Measurements from ENCODE around the gene SAMD8.
"Not testable (repeated sequence)": the region's sequence is repeated elsewhere in the genome, so short reads cannot be mapped to it uniquely, and the experiment has no call there.

The SAMD8 gene

DNA sequence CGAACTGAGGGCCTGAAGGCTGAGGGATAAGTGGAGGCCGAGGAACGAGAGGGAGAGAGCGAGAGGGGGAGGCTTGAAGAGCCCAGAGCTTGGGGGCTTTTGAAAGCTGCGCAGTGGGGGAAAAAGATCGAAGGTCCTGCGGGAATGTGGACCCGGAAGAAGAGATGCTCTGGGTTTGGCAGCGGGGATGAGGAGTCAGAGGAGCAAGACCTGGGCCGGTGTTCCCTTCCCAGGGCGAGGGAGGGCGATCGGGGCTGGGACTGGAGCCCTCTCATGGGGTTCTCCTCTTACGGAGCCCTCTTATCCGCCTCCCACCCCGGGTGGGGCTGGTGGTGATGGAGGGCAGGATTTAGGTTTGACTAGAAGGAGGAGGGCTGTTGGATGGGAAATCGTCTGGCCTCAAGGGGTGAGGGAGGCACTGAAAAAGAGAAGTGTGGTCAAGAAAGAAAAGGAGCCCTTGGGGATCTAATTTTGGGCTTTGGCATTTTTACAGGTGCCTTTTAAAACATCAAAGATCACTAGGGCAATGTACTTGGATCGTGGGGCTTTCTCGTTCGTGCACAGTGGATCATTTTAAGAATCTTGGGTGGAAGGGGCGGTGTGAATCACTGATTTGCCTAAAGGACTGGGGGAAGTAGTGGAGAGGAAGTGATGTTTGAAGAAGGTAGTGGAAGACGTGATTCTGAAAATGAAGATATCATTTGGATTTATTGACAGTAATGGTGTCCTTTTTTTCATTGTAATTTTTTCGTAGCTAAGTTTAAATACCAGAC lies 637 bp downstream of the SAMD8 start:
- peak; percentile 34 for DNase-seq
- in situ Hi-C loops (cut with HindIII; ENCODE audit: low pct_ligation_motif_present, low sequenced_read_pairs) = no loop called here
- Histone ChIP-seq H3K36me3 (replicated peaks) (no peaks in the 10 kb centered on the region), H3K27ac (peak overlapping the region; percentile 75), H3K27me3 (replicated peaks) (no peaks in the 10 kb centered on the region), H3K4me3 (ENCODE audit: low read depth, low read length) (peak overlapping the region; percentile 91)
- TF ChIP-seq, protein P1, sequence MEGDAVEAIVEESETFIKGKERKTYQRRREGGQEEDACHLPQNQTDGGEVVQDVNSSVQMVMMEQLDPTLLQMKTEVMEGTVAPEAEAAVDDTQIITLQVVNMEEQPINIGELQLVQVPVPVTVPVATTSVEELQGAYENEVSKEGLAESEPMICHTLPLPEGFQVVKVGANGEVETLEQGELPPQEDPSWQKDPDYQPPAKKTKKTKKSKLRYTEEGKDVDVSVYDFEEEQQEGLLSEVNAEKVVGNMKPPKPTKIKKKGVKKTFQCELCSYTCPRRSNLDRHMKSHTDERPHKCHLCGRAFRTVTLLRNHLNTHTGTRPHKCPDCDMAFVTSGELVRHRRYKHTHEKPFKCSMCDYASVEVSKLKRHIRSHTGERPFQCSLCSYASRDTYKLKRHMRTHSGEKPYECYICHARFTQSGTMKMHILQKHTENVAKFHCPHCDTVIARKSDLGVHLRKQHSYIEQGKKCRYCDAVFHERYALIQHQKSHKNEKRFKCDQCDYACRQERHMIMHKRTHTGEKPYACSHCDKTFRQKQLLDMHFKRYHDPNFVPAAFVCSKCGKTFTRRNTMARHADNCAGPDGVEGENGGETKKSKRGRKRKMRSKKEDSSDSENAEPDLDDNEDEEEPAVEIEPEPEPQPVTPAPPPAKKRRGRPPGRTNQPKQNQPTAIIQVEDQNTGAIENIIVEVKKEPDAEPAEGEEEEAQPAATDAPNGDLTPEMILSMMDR (IDR thresholded peaks at IDR 0.05; ENCODE audit: low read depth, low read length, missing control alignments) = no peak

- Histone ChIP-seq H3K4me3 (ENCODE audit: low read depth, low read length) (no peak overlapping the region), H3K36me3 (replicated peaks) (no peaks in the 10 kb centered on the region), H3K27ac (no peak overlapping the region), H3K27me3 (replicated peaks) (no peaks in the 10 kb centered on the region)
- in situ Hi-C loops (cut with HindIII; ENCODE audit: low pct_ligation_motif_present, low sequenced_read_pairs) = no loop called here
- DNase-seq = peak; percentile 38
- TF ChIP-seq, protein P1 (IDR thresholded peaks at IDR 0.05; ENCODE audit: low read depth, low read length, missing control alignments) = no peak
These were observed 3.7 kb downstream of the SAMD8 start for GRCh38 chr10:75115137-75115536.

GRCh38 chr10:75116941-75117775 lies 5.7 kb downstream of the SAMD8 start:
- H3K36me3 ChIP-seq (replicated peaks); H3K27ac ChIP-seq; H3K4me3 ChIP-seq (ENCODE audit: low read depth, low read length); in situ Hi-C loops (cut with HindIII; ENCODE audit: low pct_ligation_motif_present, low sequenced_read_pairs); H3K27me3 ChIP-seq (replicated peaks): not testable (repeated sequence)
- DNase-seq = peak; percentile 30

DNA sequence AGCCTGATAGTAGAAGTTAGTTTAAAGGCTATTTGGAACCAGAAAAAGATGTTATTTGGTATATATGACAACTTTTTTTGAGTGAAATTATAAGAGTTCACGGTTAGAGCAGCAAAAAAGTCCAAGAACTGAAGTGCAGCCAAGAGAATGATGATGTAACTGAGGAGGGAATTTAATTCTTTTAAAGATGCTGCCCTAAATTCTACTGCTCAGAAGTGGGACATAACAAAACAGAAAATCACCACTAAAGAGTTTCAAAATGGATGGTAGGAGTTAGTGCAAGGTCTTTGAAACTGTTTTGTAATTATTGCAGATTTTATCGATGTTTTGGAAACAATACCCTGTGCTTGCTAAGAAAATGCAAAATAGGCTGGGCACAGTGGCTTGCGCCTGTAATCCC lies 6.5 kb downstream of the SAMD8 start:
- H3K27me3 ChIP-seq (replicated peaks) = no peaks in the 10 kb centered on the region
- no peak for DNase-seq
- no peaks in the 10 kb centered on the region for H3K36me3 ChIP-seq (replicated peaks)
- no peak overlapping the region for H3K4me3 ChIP-seq (ENCODE audit: low read depth, low read length)
- H3K27ac ChIP-seq = no peak overlapping the region
- TF ChIP-seq, protein P1 (IDR thresholded peaks at IDR 0.05; ENCODE audit: low read depth, low read length, missing control alignments) = no peak
- in situ Hi-C loops (cut with HindIII; ENCODE audit: low pct_ligation_motif_present, low sequenced_read_pairs) = no loop called here

- H3K36me3 ChIP-seq (replicated peaks); H3K27ac ChIP-seq; in situ Hi-C loops (cut with HindIII; ENCODE audit: low pct_ligation_motif_present, low sequenced_read_pairs); H3K27me3 ChIP-seq (replicated peaks); DNase-seq; H3K4me3 ChIP-seq (ENCODE audit: low read depth, low read length): not testable (repeated sequence)
These were observed 8.1 kb downstream of the SAMD8 start for GRCh38 chr10:75119444-75120066.

DNA sequence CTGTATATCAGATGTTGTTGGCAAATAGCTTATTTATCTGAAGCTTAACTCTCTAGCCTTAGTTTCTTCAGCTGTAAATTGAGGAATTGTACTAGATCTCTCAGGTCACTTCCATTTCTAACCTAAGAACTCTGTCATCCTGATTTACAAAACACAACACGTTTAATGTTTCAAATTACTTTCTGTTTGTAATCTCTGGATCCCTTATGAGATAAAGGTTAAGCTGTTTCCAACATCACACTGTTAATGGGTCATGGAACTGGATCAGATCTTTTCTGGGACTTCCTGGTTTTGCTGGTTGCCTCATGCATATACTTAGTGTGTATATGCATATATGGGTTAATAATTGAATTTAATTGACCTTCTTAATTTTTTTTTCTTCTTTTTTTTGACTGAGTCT lies 9.9 kb downstream of the SAMD8 start:
- H3K27me3 ChIP-seq (replicated peaks) = no peaks in the 10 kb centered on the region
- in situ Hi-C loops (cut with HindIII; ENCODE audit: low pct_ligation_motif_present, low sequenced_read_pairs) = no loop called here
- DNase-seq = no peak
- H3K27ac ChIP-seq = no peak overlapping the region
- no peak overlapping the region for H3K4me3 ChIP-seq (ENCODE audit: low read depth, low read length)
- H3K36me3 ChIP-seq (replicated peaks) = peaks cover 8% of the 10 kb centered on the region
- TF ChIP-seq, protein P1 (IDR thresholded peaks at IDR 0.05; ENCODE audit: low read depth, low read length, missing control alignments) = no peak
